PC-9 (cell line): Measurements from ENCODE around the gene MOK.

Experiments used
- EZH2 ChIP-seq: fragments of 200-600 bp; sonication (generic); IDR thresholded peaks from 2 replicates; pipeline ENCODE4 v1.8.0; 2017; ENCODE audit warnings: antibody characterized with exemption, low read depth
- TF ChIP-seq, protein P1 (sequence below): fragments of 200-600 bp; sonication (generic); conservative IDR thresholded peaks from 2 replicates; pipeline ENCODE4 v1.6.1; 2017; ENCODE audit warnings: mixed run types, antibody characterized with exemption, mild to moderate bottlenecking, moderate library complexity

DNA sequence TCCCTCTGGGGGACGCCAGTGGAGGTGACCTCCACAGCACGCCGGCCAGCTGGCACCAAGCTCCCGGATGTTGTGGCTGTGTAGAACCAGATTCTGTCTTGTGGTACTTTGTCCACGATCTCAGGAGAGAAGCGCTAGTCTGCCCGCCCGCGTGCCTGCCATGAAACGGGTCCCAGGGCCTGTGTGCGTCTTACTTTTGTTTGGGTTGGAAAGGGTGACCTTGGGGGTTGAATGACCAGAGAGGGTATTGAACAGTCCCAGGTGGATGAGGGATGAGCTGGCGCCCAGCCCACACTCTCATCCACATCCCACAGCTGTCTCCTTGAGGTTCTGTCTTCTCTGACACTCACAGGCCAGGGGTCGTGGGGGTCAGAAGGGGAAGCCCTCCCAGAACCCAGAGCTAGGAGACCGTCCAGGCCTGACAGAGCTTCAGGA lies 87.0 kb downstream of the MOK start:
- TF ChIP-seq, protein P1, sequence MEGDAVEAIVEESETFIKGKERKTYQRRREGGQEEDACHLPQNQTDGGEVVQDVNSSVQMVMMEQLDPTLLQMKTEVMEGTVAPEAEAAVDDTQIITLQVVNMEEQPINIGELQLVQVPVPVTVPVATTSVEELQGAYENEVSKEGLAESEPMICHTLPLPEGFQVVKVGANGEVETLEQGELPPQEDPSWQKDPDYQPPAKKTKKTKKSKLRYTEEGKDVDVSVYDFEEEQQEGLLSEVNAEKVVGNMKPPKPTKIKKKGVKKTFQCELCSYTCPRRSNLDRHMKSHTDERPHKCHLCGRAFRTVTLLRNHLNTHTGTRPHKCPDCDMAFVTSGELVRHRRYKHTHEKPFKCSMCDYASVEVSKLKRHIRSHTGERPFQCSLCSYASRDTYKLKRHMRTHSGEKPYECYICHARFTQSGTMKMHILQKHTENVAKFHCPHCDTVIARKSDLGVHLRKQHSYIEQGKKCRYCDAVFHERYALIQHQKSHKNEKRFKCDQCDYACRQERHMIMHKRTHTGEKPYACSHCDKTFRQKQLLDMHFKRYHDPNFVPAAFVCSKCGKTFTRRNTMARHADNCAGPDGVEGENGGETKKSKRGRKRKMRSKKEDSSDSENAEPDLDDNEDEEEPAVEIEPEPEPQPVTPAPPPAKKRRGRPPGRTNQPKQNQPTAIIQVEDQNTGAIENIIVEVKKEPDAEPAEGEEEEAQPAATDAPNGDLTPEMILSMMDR: no peak
- no peak for TF ChIP-seq EZH2
